Caki2 (cell line): ENCODE measurements around the gene BCL2. TPM values are rescaled to one million over a fixed set of nuclear protein-coding genes. Genes with fewer than 3 reads are reported as not detected.
"Not testable (repeated sequence)": the region's sequence is repeated elsewhere in the genome, so short reads cannot be mapped to it uniquely, and the experiment has no call there.

Source experiments
- DNase-seq: peaks from one replicate; pipeline ENCODE4 v3.0.0-alpha.2; 2015; ENCODE audit warnings: low read depth
- in situ Hi-C: cut with HindIII; loops from 2 replicates; pipeline ENCODE4 v1.10.0; 2016; ENCODE audit warnings: low sequenced_read_pairs, low pct_unique_long_range_greater_than_20kb, mixed read lengths
- total RNA-seq: library from RNA; depleted of rRNA; stranded (reverse); fragments of >200 nt; shearing (Covaris generic); gene quantifications from 2 replicates; pipeline ENCODE4 v1.2.3, GENCODE V29; 2014; ENCODE audit warnings: low replicate concordance; rRNA removed

BCL2 gene
- 5.1 and 9.1 TPM in 2 replicates for total RNA-seq

GRCh38 chr18:63319383-63320122 lies at the start of gene BCL2:
BCL2 (minus strand) TSS chr18:63319769.
- in situ Hi-C loops = no loop called here
- no peak for DNase-seq

GRCh38 chr18:63368611-63369010 lies 49.0 kb upstream of the BCL2 start:
- DNase-seq = no peak
- in situ Hi-C loops = no loop called here

- in situ Hi-C loops = no loop called here
- peak; percentile 93 for DNase-seq
Measured at GRCh38 chr18:63367053-63367953, 47.7 kb upstream of the BCL2 start, which contains the start of gene KDSR. KDSR (minus strand) TSS chr18:63367206; CDS start chr18:63367118, 88 bp downstream.

- in situ Hi-C loops = no loop called here
- peak; percentile 32 for DNase-seq
Measured at GRCh38 chr18:63366213-63367052, 46.9 kb upstream of the BCL2 start.

GRCh38 chr18:63365876-63366212 lies 46.3 kb upstream of the BCL2 start:
- DNase-seq = no peak
- in situ Hi-C loops = no loop called here

GRCh38 chr18:63363951-63364350 lies 44.4 kb upstream of the BCL2 start:
- in situ Hi-C loops = no loop called here
- DNase-seq = no peak

- in situ Hi-C loops, DNase-seq: not testable (repeated sequence)
Measured at GRCh38 chr18:63363420-63363819, 43.9 kb upstream of the BCL2 start.

- no peak for DNase-seq
- in situ Hi-C loops = no loop called here
Measured at GRCh38 chr18:63356272-63356896, 36.8 kb upstream of the BCL2 start.

- DNase-seq = no peak
Measured at GRCh38 chr18:63350230-63350629, 30.7 kb upstream of the BCL2 start.

GRCh38 chr18:63348508-63349136 lies 29.1 kb upstream of the BCL2 start:
- in situ Hi-C loops = no loop called here
- no peak for DNase-seq

More at GRCh38 chr18:63350230-63350629, 30.7 kb upstream of the BCL2 start:
- in situ Hi-C loops = no loop called here

GRCh38 chr18:63346480-63347183 lies 27.1 kb upstream of the BCL2 start:
- DNase-seq = no peak
- in situ Hi-C loops = no loop called here

GRCh38 chr18:63346031-63346430 lies 26.5 kb upstream of the BCL2 start:
- no peak for DNase-seq
- in situ Hi-C loops = no loop called here

GRCh38 chr18:63344918-63345317 lies 25.3 kb upstream of the BCL2 start:
- no peak for DNase-seq
- in situ Hi-C loops = no loop called here

- in situ Hi-C loops = no loop called here
- no peak for DNase-seq
Measured at GRCh38 chr18:63344263-63344662, 24.7 kb upstream of the BCL2 start.

GRCh38 chr18:63342206-63342605 lies 22.6 kb upstream of the BCL2 start:
- DNase-seq = no peak
- in situ Hi-C loops = no loop called here

GRCh38 chr18:63339920-63340484 lies 20.4 kb upstream of the BCL2 start:
- DNase-seq = no peak
- in situ Hi-C loops = no loop called here
